GM12891 (cell line): ENCODE measurements around the gene LUM.

Experiments used
- PAX5 ChIP-seq: IDR thresholded peaks from 2 replicates; pipeline ENCODE4 v1.6.1; 2011; ENCODE audit warnings: low read length, moderate library complexity, mild to moderate bottlenecking; ENCODE audit not compliant: insufficient read depth, severe bottlenecking
- POLR2A ChIP-seq: IDR thresholded peaks from 2 replicates; pipeline ENCODE4 v1.6.1; 2011; ENCODE audit warnings: low read depth, low read length, control low read depth
- POLR2AphosphoS5 ChIP-seq: IDR thresholded peaks from 2 replicates; pipeline ENCODE4 v1.6.1; 2011; ENCODE audit warnings: low read depth, low read length, control low read depth
- POU2F2 ChIP-seq: IDR thresholded peaks from 2 replicates; pipeline ENCODE4 v1.6.1; 2011; ENCODE audit warnings: low read depth, mild to moderate bottlenecking, control low read depth, low read length, moderate library complexity
- SPI1 ChIP-seq: IDR thresholded peaks from 2 replicates; pipeline ENCODE4 v1.6.1; 2011; ENCODE audit warnings: low read depth, low read length, control low read depth
- TAF1 ChIP-seq: IDR thresholded peaks from 2 replicates; pipeline ENCODE4 v1.6.1; 2011; ENCODE audit warnings: low read depth, low read length, control low read depth

GRCh38 chr12:91070936-91071335 lies 40.4 kb downstream of the LUM start:
- TF ChIP-seq POLR2A (no peak), POLR2AphosphoS5 (no peak), PAX5 (no peak), TAF1 (no peak), SPI1 (no peak), POU2F2 (no peak)
